PFSK-1 (cell line): Measurements from ENCODE around the gene P2RY4.

ENCODE experiments used
- FOXP2 ChIP-seq: optimal IDR thresholded peaks from 2 replicates; pipeline ENCODE3; 2011; ENCODE audit warnings: borderline replicate concordance, control low read depth, inconsistent platforms; ENCODE audit not compliant: insufficient read depth; ENCODE audit errors: extremely low read length, extremely low read depth
- POLR2AphosphoS5 ChIP-seq: IDR thresholded peaks from 2 replicates; pipeline ENCODE4 v1.6.1; 2012; ENCODE audit warnings: low read depth, mild to moderate bottlenecking, control low read depth, low read length, moderate library complexity
- REST ChIP-seq, 2 experiments: IDR thresholded peaks; 2 replicates each; pipeline versions ENCODE4 v1.6.1 to v1.8.0; 2011 to 2012; ENCODE audit warnings: low read depth in 2 of 2, low read length in 2 of 2, control low read depth in 1 of 2, inconsistent platforms in 1 of 2, mild to moderate bottlenecking in 1 of 2, moderate library complexity in 1 of 2; ENCODE audit not compliant: insufficient read depth in 1 of 2
- SIN3A ChIP-seq: IDR thresholded peaks from 2 replicates; pipeline ENCODE4 v1.6.1; 2012; ENCODE audit warnings: mild to moderate bottlenecking, low read length, moderate library complexity, borderline replicate concordance; ENCODE audit not compliant: insufficient read depth
- TAF1 ChIP-seq: IDR thresholded peaks from 2 replicates; pipeline ENCODE4 v1.6.1; 2012; ENCODE audit warnings: low read length, control low read depth, borderline replicate concordance; ENCODE audit not compliant: insufficient read depth

The P2RY4 gene

GRCh38 chrX:70254909-70255308 is 5.1 kb downstream of the P2RY4 start:
- TF ChIP-seq TAF1 (no peak), POLR2AphosphoS5 (no peak), FOXP2 (no peak), REST (IDR thresholded peaks at IDR 0.05; ENCODE audit: insufficient read depth in 1 of 2, low read depth in 2 of 2, low read length in 2 of 2) (no peak), SIN3A (no peak)

- TF ChIP-seq REST (IDR thresholded peaks at IDR 0.05; ENCODE audit: insufficient read depth in 1 of 2, low read depth in 2 of 2, low read length in 2 of 2) (no peak), POLR2AphosphoS5 (no peak), FOXP2 (no peak), TAF1 (no peak), SIN3A (no peak)
These were observed 6.0 kb downstream of the P2RY4 start for GRCh38 chrX:70254063-70254400.

- no peak for TF ChIP-seq POLR2AphosphoS5
These were observed 6.5 kb downstream of the P2RY4 start for GRCh38 chrX:70253377-70254062.

GRCh38 chrX:70252491-70252890 is 7.5 kb downstream of the P2RY4 start:
- TF ChIP-seq FOXP2: no peak
- no peak for TF ChIP-seq REST (IDR thresholded peaks at IDR 0.05; ENCODE audit: insufficient read depth in 1 of 2, low read depth in 2 of 2, low read length in 2 of 2)

- TF ChIP-seq FOXP2 (no peak), POLR2AphosphoS5 (no peak), TAF1 (no peak), SIN3A (no peak), REST (IDR thresholded peaks at IDR 0.05; ENCODE audit: insufficient read depth in 1 of 2, low read depth in 2 of 2, low read length in 2 of 2) (no peak)
These were observed 12.8 kb downstream of the P2RY4 start for GRCh38 chrX:70247252-70247651.
